Measurements from ENCODE around the gene SOX5. TPM values are rescaled to one million over a fixed set of nuclear protein-coding genes. Genes with fewer than 3 reads are reported as not detected.

SOX5 gene
- polyA plus RNA-seq, 1 of the 3 experiments (the other 2 are of a cell fraction), result 0.21 TPM

GRCh38 chr12:23694920-23695319 lies 254.6 kb downstream of the SOX5 start:
- no peak for TF ChIP-seq NFIC (IDR thresholded peaks at IDR 0.05; ENCODE audit: borderline replicate concordance)
- TF ChIP-seq ELF1 (IDR thresholded peaks at IDR 0.05), result no peak
- TF ChIP-seq FOXM1 (IDR thresholded peaks at IDR 0.05; ENCODE audit: low read depth), result no peak
- no peak for TF ChIP-seq TEAD4 (IDR thresholded peaks at IDR 0.05; ENCODE audit: borderline replicate concordance, insufficient read depth)
- TF ChIP-seq, protein P1, sequence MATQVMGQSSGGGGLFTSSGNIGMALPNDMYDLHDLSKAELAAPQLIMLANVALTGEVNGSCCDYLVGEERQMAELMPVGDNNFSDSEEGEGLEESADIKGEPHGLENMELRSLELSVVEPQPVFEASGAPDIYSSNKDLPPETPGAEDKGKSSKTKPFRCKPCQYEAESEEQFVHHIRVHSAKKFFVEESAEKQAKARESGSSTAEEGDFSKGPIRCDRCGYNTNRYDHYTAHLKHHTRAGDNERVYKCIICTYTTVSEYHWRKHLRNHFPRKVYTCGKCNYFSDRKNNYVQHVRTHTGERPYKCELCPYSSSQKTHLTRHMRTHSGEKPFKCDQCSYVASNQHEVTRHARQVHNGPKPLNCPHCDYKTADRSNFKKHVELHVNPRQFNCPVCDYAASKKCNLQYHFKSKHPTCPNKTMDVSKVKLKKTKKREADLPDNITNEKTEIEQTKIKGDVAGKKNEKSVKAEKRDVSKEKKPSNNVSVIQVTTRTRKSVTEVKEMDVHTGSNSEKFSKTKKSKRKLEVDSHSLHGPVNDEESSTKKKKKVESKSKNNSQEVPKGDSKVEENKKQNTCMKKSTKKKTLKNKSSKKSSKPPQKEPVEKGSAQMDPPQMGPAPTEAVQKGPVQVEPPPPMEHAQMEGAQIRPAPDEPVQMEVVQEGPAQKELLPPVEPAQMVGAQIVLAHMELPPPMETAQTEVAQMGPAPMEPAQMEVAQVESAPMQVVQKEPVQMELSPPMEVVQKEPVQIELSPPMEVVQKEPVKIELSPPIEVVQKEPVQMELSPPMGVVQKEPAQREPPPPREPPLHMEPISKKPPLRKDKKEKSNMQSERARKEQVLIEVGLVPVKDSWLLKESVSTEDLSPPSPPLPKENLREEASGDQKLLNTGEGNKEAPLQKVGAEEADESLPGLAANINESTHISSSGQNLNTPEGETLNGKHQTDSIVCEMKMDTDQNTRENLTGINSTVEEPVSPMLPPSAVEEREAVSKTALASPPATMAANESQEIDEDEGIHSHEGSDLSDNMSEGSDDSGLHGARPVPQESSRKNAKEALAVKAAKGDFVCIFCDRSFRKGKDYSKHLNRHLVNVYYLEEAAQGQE (IDR thresholded peaks at IDR 0.05; ENCODE audit: low read depth, low read length), result no peak
- TF ChIP-seq RCOR1 (IDR thresholded peaks at IDR 0.05; ENCODE audit: low read length), result no peak
- no peak for TF ChIP-seq POLR2AphosphoS5 (IDR thresholded peaks at IDR 0.05; ENCODE audit: low read depth, low read length)
- TF ChIP-seq EZH2phosphoT487 (IDR thresholded peaks at IDR 0.05; ENCODE audit: borderline replicate concordance, low read depth), result no peak
- no peak for TF ChIP-seq RAD21 (IDR thresholded peaks at IDR 0.05; ENCODE audit: low read length)
- TF ChIP-seq FOSL2 (IDR thresholded peaks at IDR 0.05; ENCODE audit: borderline replicate concordance, low read depth), result no peak
- TF ChIP-seq EP300 (IDR thresholded peaks at IDR 0.05; ENCODE audit: borderline replicate concordance in 1 of 2, low read depth in 1 of 2, low read length in 1 of 2), result no peak
- TF ChIP-seq, protein P2, sequence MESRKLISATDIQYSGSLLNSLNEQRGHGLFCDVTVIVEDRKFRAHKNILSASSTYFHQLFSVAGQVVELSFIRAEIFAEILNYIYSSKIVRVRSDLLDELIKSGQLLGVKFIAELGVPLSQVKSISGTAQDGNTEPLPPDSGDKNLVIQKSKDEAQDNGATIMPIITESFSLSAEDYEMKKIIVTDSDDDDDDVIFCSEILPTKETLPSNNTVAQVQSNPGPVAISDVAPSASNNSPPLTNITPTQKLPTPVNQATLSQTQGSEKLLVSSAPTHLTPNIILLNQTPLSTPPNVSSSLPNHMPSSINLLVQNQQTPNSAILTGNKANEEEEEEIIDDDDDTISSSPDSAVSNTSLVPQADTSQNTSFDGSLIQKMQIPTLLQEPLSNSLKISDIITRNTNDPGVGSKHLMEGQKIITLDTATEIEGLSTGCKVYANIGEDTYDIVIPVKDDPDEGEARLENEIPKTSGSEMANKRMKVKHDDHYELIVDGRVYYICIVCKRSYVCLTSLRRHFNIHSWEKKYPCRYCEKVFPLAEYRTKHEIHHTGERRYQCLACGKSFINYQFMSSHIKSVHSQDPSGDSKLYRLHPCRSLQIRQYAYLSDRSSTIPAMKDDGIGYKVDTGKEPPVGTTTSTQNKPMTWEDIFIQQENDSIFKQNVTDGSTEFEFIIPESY (IDR thresholded peaks at IDR 0.05; ENCODE audit: borderline replicate concordance, low read depth), result no peak
- Histone ChIP-seq H3K79me2 (ENCODE audit: insufficient read depth) (no peaks in the 10 kb centered on the region), H4K20me1 (ENCODE audit: insufficient read depth) (no peaks in the 10 kb centered on the region), H3K4me1 (ENCODE audit: control insufficient read depth in 1 of 2, insufficient read depth in 2 of 2, low read depth in 1 of 2, low read length in 1 of 2) (no peaks in the 10 kb centered on the region), H3K9me2 (no peaks in the 10 kb centered on the region), H3K27me3 (ENCODE audit: insufficient read depth) (no peaks in the 10 kb centered on the region), H2AFZ (ENCODE audit: low read depth) (no peak overlapping the region), H3K9ac (no peak overlapping the region), H3K4me2 (no peak overlapping the region), H3K27ac (ENCODE audit: low read depth in 2 of 2, low read length in 1 of 2) (no peak overlapping the region), H3F3A (replicated peaks; ENCODE audit: insufficient read depth) (no peaks in the 10 kb centered on the region), H3K4me3 (ENCODE audit: low read depth in 2 of 2, low read length in 1 of 2) (no peak overlapping the region), H3K36me3 (replicated peaks in 1 of 2; ENCODE audit: control insufficient read depth in 1 of 2, insufficient read depth in 2 of 2, low read length in 1 of 2) (no peaks in the 10 kb centered on the region), H3K9me3 (no peaks in the 10 kb centered on the region)
- ChIA-PET POLR2A (no interaction called here), CTCF (no interaction called here)
- 54% methylated on average over 2 of the region's 2 CpGs for WGBS (ENCODE audit: low lambda C conversion rate)
- DNase-seq, result no peak

DNA sequence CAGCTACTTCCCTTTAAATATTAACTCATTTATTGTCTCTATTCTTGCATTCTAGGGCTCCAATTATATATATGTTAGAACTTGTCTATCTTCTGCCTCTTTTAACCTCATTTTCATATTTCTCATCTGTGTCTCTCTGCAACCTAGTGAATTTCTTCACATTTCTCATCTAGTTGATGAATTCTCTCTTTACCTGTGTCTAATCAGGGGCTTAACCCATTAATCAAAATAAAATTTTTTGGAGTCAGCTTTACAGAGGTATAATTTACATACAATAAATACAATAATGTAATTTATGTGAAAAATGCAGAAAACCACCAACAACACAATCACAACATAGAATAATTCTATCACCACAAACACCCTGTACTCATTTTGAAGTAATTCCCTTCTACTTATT lies 255.2 kb downstream of the SOX5 start:
- no peaks in the 10 kb centered on the region for H4K20me1 ChIP-seq (ENCODE audit: insufficient read depth)
- H3K4me1 ChIP-seq (ENCODE audit: control insufficient read depth in 1 of 2, insufficient read depth in 2 of 2, low read depth in 1 of 2, low read length in 1 of 2), result no peaks in the 10 kb centered on the region
- no peaks in the 10 kb centered on the region for H3F3A ChIP-seq (replicated peaks; ENCODE audit: insufficient read depth)
- no peak for DNase-seq
- H3K9me3 ChIP-seq, result no peaks in the 10 kb centered on the region
- no peaks in the 10 kb centered on the region for H3K36me3 ChIP-seq (replicated peaks in 1 of 2; ENCODE audit: control insufficient read depth in 1 of 2, insufficient read depth in 2 of 2, low read length in 1 of 2)
- CTCF ChIA-PET, result no interaction called here
- H3K79me2 ChIP-seq (ENCODE audit: insufficient read depth), result no peaks in the 10 kb centered on the region
- H3K9ac ChIP-seq, result no peak overlapping the region
- POLR2A ChIA-PET, result no interaction called here
- no peak overlapping the region for H3K4me2 ChIP-seq
- H3K27ac ChIP-seq (ENCODE audit: low read depth in 2 of 2, low read length in 1 of 2), result no peak overlapping the region
- H3K9me2 ChIP-seq, result no peaks in the 10 kb centered on the region
- no peaks in the 10 kb centered on the region for H3K27me3 ChIP-seq (ENCODE audit: insufficient read depth)
- H2AFZ ChIP-seq (ENCODE audit: low read depth), result no peak overlapping the region
- no peak overlapping the region for H3K4me3 ChIP-seq (ENCODE audit: low read depth in 2 of 2, low read length in 1 of 2)
- TF ChIP-seq SIN3A (IDR thresholded peaks at IDR 0.05; ENCODE audit: borderline replicate concordance, low read depth, low read length), result no peak
- TF ChIP-seq RXRA (IDR thresholded peaks at IDR 0.05; ENCODE audit: borderline replicate concordance, low read depth), result no peak
- TF ChIP-seq SMC3 (IDR thresholded peaks at IDR 0.05; ENCODE audit: low read depth, low read length), result no peak
- TF ChIP-seq EZH2phosphoT487 (IDR thresholded peaks at IDR 0.05; ENCODE audit: borderline replicate concordance, low read depth), result no peak
- TF ChIP-seq RCOR1 (IDR thresholded peaks at IDR 0.05; ENCODE audit: low read length), result no peak
- no peak for TF ChIP-seq POLR2AphosphoS5 (IDR thresholded peaks at IDR 0.05; ENCODE audit: low read depth, low read length)
- TF ChIP-seq TCF12 (IDR thresholded peaks at IDR 0.05), result no peak
- no peak for TF ChIP-seq TAF1 (IDR thresholded peaks at IDR 0.05; ENCODE audit: borderline replicate concordance, low read depth, low read length)
- TF ChIP-seq, protein P3, sequence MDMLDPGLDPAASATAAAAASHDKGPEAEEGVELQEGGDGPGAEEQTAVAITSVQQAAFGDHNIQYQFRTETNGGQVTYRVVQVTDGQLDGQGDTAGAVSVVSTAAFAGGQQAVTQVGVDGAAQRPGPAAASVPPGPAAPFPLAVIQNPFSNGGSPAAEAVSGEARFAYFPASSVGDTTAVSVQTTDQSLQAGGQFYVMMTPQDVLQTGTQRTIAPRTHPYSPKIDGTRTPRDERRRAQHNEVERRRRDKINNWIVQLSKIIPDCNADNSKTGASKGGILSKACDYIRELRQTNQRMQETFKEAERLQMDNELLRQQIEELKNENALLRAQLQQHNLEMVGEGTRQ (IDR thresholded peaks at IDR 0.05; ENCODE audit: borderline replicate concordance, low read depth, low read length), result no peak
- TF ChIP-seq CTCF (IDR thresholded peaks at IDR 0.05), result no peak
- TF ChIP-seq GATA2 (CRISPR knock-in tag; IDR thresholded peaks at IDR 0.05), result no peak
- no peak for TF ChIP-seq FOSL2 (IDR thresholded peaks at IDR 0.05; ENCODE audit: borderline replicate concordance, low read depth)
- TF ChIP-seq FOXJ3 (CRISPR knock-in tag; IDR thresholded peaks at IDR 0.05), result no peak

All from SK-N-SH (cell line).